CD4-positive, alpha-beta T cell (primary cell): ENCODE results near the gene VAMP2. TPM values are rescaled to one million over a fixed set of nuclear protein-coding genes. Genes with fewer than 3 reads are reported as not detected.

Experiments
- ATAC-seq: fragments of 200-7000 bp; cut with Tn5 transposase; one replicate; pipeline ENCODE4 v1.10.0; 2022; ENCODE audit warnings: mild to moderate bottlenecking; ENCODE audit not compliant: poor library complexity
- CTCF ChIA-PET: fragments of 350-600 bp; sonication (Branson Sonifier 250); formaldehyde crosslinking; loops from one replicate; lab custom pipeline; 2021; ENCODE audit warnings: antibody characterized with exemption, inconsistent platforms; lab: Charles Lee
- POLR2A ChIA-PET: fragments of 350-600 bp; sonication (Branson Sonifier 250); formaldehyde crosslinking; loops from one replicate; lab custom pipeline; 2021; ENCODE audit warnings: antibody characterized with exemption, inconsistent platforms; lab: Charles Lee
- DNase-seq, 14 experiments: peaks; one replicate each; pipeline ENCODE4 v3.0.0-alpha.2; 2013 to 2020; ENCODE audit warnings: mixed read lengths in 2 of 14
- H3K27ac ChIP-seq, 2 donors: one replicate each; pipeline versions ENCODE4 v1.5.1 to v1.7.0; 2013; ENCODE audit warnings: low read length in 2 of 2, low read depth in 1 of 2, mild to moderate bottlenecking in 1 of 2
- H3K27me3 ChIP-seq, 2 experiments: 1 replicate in 1 of 2; 2 replicates in 1 of 2; pipeline versions ENCODE4 v1.6.1 to v1.7.0; 2013; ENCODE audit warnings: low read length in 2 of 2, control low read depth in 1 of 2, mild to moderate bottlenecking in 1 of 2, moderate library complexity in 1 of 2; ENCODE audit not compliant: insufficient read depth in 2 of 2, control insufficient read depth in 1 of 2
- H3K36me3 ChIP-seq: one replicate; pipeline ENCODE4 v1.6.1; 2013; ENCODE audit warnings: low read length, control low read depth; ENCODE audit not compliant: insufficient read depth
- H3K4me1 ChIP-seq: one replicate; pipeline ENCODE4 v1.6.1; 2013; ENCODE audit warnings: low read length, control low read depth; ENCODE audit not compliant: insufficient read depth
- H3K4me3 ChIP-seq: one replicate; pipeline ENCODE4 v1.5.1; 2013; ENCODE audit warnings: mild to moderate bottlenecking, low read length, moderate library complexity
- H3K9me3 ChIP-seq, 2 experiments: 1 replicate in 1 of 2; 2 replicates in 1 of 2; pipeline versions ENCODE4 v1.6.1 to v1.7.0; 2013; ENCODE audit warnings: low read length in 2 of 2, mild to moderate bottlenecking in 2 of 2, control low read depth in 1 of 2, moderate library complexity in 1 of 2; ENCODE audit not compliant: control insufficient read depth in 1 of 2, insufficient read depth in 1 of 2
- H3K27ac Mint-ChIP-seq: one replicate; pipeline ENCODE4 v1.8.0; 2020; ENCODE audit warnings: mixed read lengths
- H3K27me3 Mint-ChIP-seq: one replicate; pipeline ENCODE4 v1.8.0; 2021; ENCODE audit warnings: mixed read lengths
- H3K36me3 Mint-ChIP-seq: one replicate; pipeline ENCODE4 v1.8.0; 2021; ENCODE audit warnings: low read depth, mixed read lengths
- H3K4me1 Mint-ChIP-seq: one replicate; pipeline ENCODE4 v1.8.0; 2021; ENCODE audit warnings: low read depth, mixed read lengths
- H3K4me3 Mint-ChIP-seq: one replicate; pipeline ENCODE4 v1.8.0; 2020; ENCODE audit warnings: mild to moderate bottlenecking, mixed read lengths
- H3K9me3 Mint-ChIP-seq: one replicate; pipeline ENCODE4 v1.8.0; 2020; ENCODE audit warnings: mixed read lengths
- CTCF ChIP-seq: fragments of 200-600 bp; IDR thresholded peaks from one replicate; pipeline ENCODE4 v1.8.0; 2022; ENCODE audit warnings: antibody characterized with exemption, mild to moderate bottlenecking
- intact Hi-C, 2 experiments: fragments of 100-400 bp; cut with DNase I in 1 of 2; cut with micrococcal nuclease in 1 of 2; formaldehyde crosslinking; loops; one replicate each; pipeline versions ENCODE4 v1.15.1 to v1.9.0; 2023 to 2025; cut with DNase I, micrococcal nuclease
- total RNA-seq, 174 experiments: library from RNA in 2 of 174; stranded (reverse) in 2 of 174; gene quantifications; one replicate each; pipeline ENCODE4 v1.2.3 and lab custom pipeline; 2021 to 2026

Gene VAMP2
- total RNA-seq, 2 experiments from 2014 or later = 351 to 366 TPM

GRCh38 chr17:8121681-8122421 is 40.9 kb downstream of the VAMP2 start:
- H3K27ac Mint-ChIP-seq = peak overlapping the region; percentile 50

GRCh38 chr17:8121407-8121680 is 41.4 kb downstream of the VAMP2 start:
- Mint-ChIP-seq H3K9me3 (peaks cover 2% of the 10 kb centered on the region), H3K27ac (peak overlapping the region; percentile 100), H3K4me1 (peaks cover 76% of the 10 kb centered on the region), H3K4me3 (peak overlapping the region; percentile 99), H3K27me3 (peaks cover 65% of the 10 kb centered on the region), H3K36me3 (peaks cover 60% of the 10 kb centered on the region)
- TF ChIP-seq CTCF = no peak
- Histone ChIP-seq H3K27me3 (peaks cover 33 to 40% of the 10 kb centered on the region in 2 experiments), H3K9me3 (peaks cover 0 to 9% of the 10 kb centered on the region in 2 experiments), H3K27ac (no peak overlapping the region), H3K4me3 (peak overlapping the region; percentile 57), H3K4me1 (peaks cover 89% of the 10 kb centered on the region), H3K36me3 (no peaks in the 10 kb centered on the region)
- ATAC-seq (no peak), DNase-seq (no peak)
- CTCF ChIA-PET = no interaction called here
- intact Hi-C loops = loop anchor here (2.0 to 5.0 kb wide), 5 partner anchors 41 to 176 kb away; partner anchors contain the start of genes CTC1 (in 1 of the 2), PFAS (in 1 of the 2), SLC25A35 (in 1 of the 2) and VAMP2 (in 1 of the 2)
- POLR2A ChIA-PET = interaction anchor here (1.3 to 9.8 kb wide), 7 partner anchors 17 to 174 kb away, joined by 3 to 161 read pairs (median 9); partner anchors contain the start of genes CTC1, PER1 and SLC25A35

More at GRCh38 chr17:8121681-8122421, 40.9 kb downstream of the VAMP2 start:
- ATAC-seq (no peak), DNase-seq (peak in 6 of 14 experiments; percentile 32 to 73 (median 50))
- peaks cover 63% of the 10 kb centered on the region for H3K27me3 Mint-ChIP-seq
- ChIA-PET POLR2A (interaction anchor here (1.0 to 9.8 kb wide), 11 partner anchors 12 to 174 kb away, joined by 3 to 161 read pairs (median 7); partner anchors contain the start of genes BORCS6, CTC1, PER1 and SLC25A35), CTCF (interaction anchor here (0.7 to 1.3 kb wide), 2 partner anchors 17 to 126 kb away, joined by 3 to 6 read pairs; partner anchors contain the start of gene CTC1)
- peak overlapping the region; percentile 69 for H3K4me3 ChIP-seq
- peaks cover 89% of the 10 kb centered on the region for H3K4me1 ChIP-seq
- H3K27me3 ChIP-seq = peaks cover 28 to 37% of the 10 kb centered on the region in 2 experiments
- TF ChIP-seq CTCF = peak; percentile 39
- peaks cover 2% of the 10 kb centered on the region for H3K9me3 Mint-ChIP-seq
- peak overlapping the region; percentile 91 for H3K4me3 Mint-ChIP-seq
- peaks cover 80% of the 10 kb centered on the region for H3K4me1 Mint-ChIP-seq
- H3K9me3 ChIP-seq = peaks cover 0 to 9% of the 10 kb centered on the region in 2 experiments
- intact Hi-C loops = loop anchor here (2.0 to 5.0 kb wide), 5 partner anchors 40 to 175 kb away; partner anchors contain the start of genes CTC1 (in 1 of the 2), PFAS (in 1 of the 2), SLC25A35 (in 1 of the 2) and VAMP2 (in 1 of the 2)
- H3K36me3 Mint-ChIP-seq = peaks cover 64% of the 10 kb centered on the region
- no peaks in the 10 kb centered on the region for H3K36me3 ChIP-seq
- H3K27ac ChIP-seq = no peak overlapping the region

GRCh38 chr17:8120520-8121406 is 42.0 kb downstream of the VAMP2 start:
- Histone ChIP-seq H3K9me3 (peaks cover 0 to 9% of the 10 kb centered on the region in 2 experiments), H3K4me1 (peaks cover 83% of the 10 kb centered on the region), H3K4me3 (peak overlapping the region; percentile 57), H3K27ac (no peak overlapping the region), H3K27me3 (peaks cover 39 to 41% of the 10 kb centered on the region in 2 experiments), H3K36me3 (no peaks in the 10 kb centered on the region)
- peak overlapping the region; percentile 99 for H3K4me3 Mint-ChIP-seq
- H3K9me3 Mint-ChIP-seq = peaks cover 2% of the 10 kb centered on the region
- peak; percentile 33 for TF ChIP-seq CTCF
- ChIA-PET POLR2A (interaction anchor here (0.6 to 9.8 kb wide), 28 partner anchors 11 to 883 kb away, joined by 3 to 161 read pairs (median 7); partner anchors contain the start of genes AURKB, BORCS6, CNTROB and CTC1), CTCF (interaction anchor here (0.9 to 3.1 kb wide), 16 partner anchors 11 to 263 kb away, joined by 3 to 42 read pairs (median 8); partner anchors contain the start of gene BORCS6)
- peaks cover 55% of the 10 kb centered on the region for H3K36me3 Mint-ChIP-seq
- peaks cover 71% of the 10 kb centered on the region for H3K4me1 Mint-ChIP-seq
- ATAC-seq = peak; percentile 28
- peak; percentile 35 to 87 (median 62) for DNase-seq
- intact Hi-C loops = loop anchor here (2.0 to 5.0 kb wide), 5 partner anchors 42 to 177 kb away; partner anchors contain the start of genes CTC1 (in 1 of the 2), PFAS (in 1 of the 2), SLC25A35 (in 1 of the 2) and VAMP2 (in 1 of the 2)
- peak overlapping the region; percentile 100 for H3K27ac Mint-ChIP-seq
- H3K27me3 Mint-ChIP-seq = peaks cover 64% of the 10 kb centered on the region
